Measurements from ENCODE around the gene CUL3. TPM values are rescaled to one million over a fixed set of nuclear protein-coding genes. Genes with fewer than 3 reads are reported as not detected.

CUL3 gene
- total and polyA plus RNA-seq, 2 of the 8 experiments (the other 6 are each of a cell fraction or from before 2014, with no cell fraction given) = 28.5 to 113 TPM

- peak; percentile 25 for TF ChIP-seq CHD7 (IDR thresholded peaks at IDR 0.05; ENCODE audit: insufficient replicate concordance, low read length)
- TF ChIP-seq BRCA1 (IDR thresholded peaks at IDR 0.05; ENCODE audit: low read depth, low read length) = no peak
- TF ChIP-seq CTCF (IDR thresholded peaks at IDR 0.05; ENCODE audit: control extremely low read depth in 1 of 3, insufficient read depth in 1 of 3, low read depth in 1 of 3, low read length in 3 of 3) = no peak
- peak; percentile 93 for TF ChIP-seq TEAD4 (IDR thresholded peaks at IDR 0.05; ENCODE audit: low read depth, low read length)
- TF ChIP-seq SP2 (IDR thresholded peaks at IDR 0.05; ENCODE audit: low read length) = no peak
- 0 out of 4 replicates have a peak, but pooled peaks have one; percentile 2 to 13 for TF ChIP-seq RAD21 (IDR thresholded peaks at IDR 0.05 in 1 of 2, conservative IDR thresholded peaks at IDR 0.05 in 1 of 2; ENCODE audit: low read depth in 2 of 2, low read length in 2 of 2)
- peak; percentile 53; the same call in 1 of the 2 replicates for TF ChIP-seq TBP (IDR thresholded peaks at IDR 0.05; ENCODE audit: low read depth, low read length)
- peak; percentile 96 for TF ChIP-seq E2F6 (IDR thresholded peaks at IDR 0.05)
Observed at GRCh38 chr2:224433442-224433841, 151.7 kb downstream of the CUL3 start (continued).

Data from H1 (cell line).